IMR-90 (cell line): ENCODE data around the gene ALKAL2. TPM values are rescaled to one million over a fixed set of nuclear protein-coding genes. Genes with fewer than 3 reads are reported as not detected.

ENCODE experiments used
- ATAC-seq: fragments of 200-7000 bp; cut with Tn5 transposase; 2 replicates; pipeline ENCODE4 v1.9.1; 2020; ENCODE audit warnings: low read depth, mild to moderate bottlenecking, moderate library complexity
- BruUV-seq: library from RNA; stranded (reverse); fragments of 400-500 nt; replicated peaks from 2 replicates; lab custom pipeline; 2021; lab: Mats Ljungman, UMichigan
- CTCF ChIA-PET: fragments of 300-600 bp; formaldehyde crosslinking; extraction: SDS; loops from one replicate; lab custom pipeline; 2021; ENCODE audit warnings: antibody characterized with exemption; lab: Yijun Ruan, JAX
- POLR2A ChIA-PET: fragments of 300-600 bp; sonication (Branson Sonifier 250); formaldehyde crosslinking; loops from one replicate; lab custom pipeline; 2022; ENCODE audit warnings: antibody characterized with exemption; ENCODE audit not compliant: unreplicated experiment; lab: Charles Lee
- DNase-seq: peaks from one replicate; pipeline ENCODE4 v3.0.0; 2013
- H2AFZ ChIP-seq: replicated peaks from 2 replicates; pipeline ENCODE3; 2013; ENCODE audit warnings: low read length, mild to moderate bottlenecking; ENCODE audit not compliant: poor library complexity
- H2AK5ac ChIP-seq: 2 replicates; pipeline ENCODE4 v1.6.1; 2013; ENCODE audit warnings: low read depth, low read length, inconsistent platforms
- H2AK9ac ChIP-seq: replicated peaks from 2 replicates; pipeline ENCODE3; 2013; ENCODE audit warnings: mild to moderate bottlenecking, low read depth, low read length, moderate library complexity; ENCODE audit not compliant: poor library complexity
- H2BK120ac ChIP-seq: 2 replicates; pipeline ENCODE4 v1.6.1; 2013; ENCODE audit warnings: low read depth, low read length, inconsistent platforms
- H2BK15ac ChIP-seq: 3 replicates; pipeline ENCODE4 v1.6.1; 2013; ENCODE audit warnings: low read depth, low read length, inconsistent platforms
- H2BK20ac ChIP-seq: 2 replicates; pipeline ENCODE4 v1.6.1; 2013; ENCODE audit warnings: low read depth, mild to moderate bottlenecking, inconsistent platforms, low read length, moderate library complexity
- H2BK5ac ChIP-seq: 2 replicates; pipeline ENCODE4 v1.6.1; 2013; ENCODE audit warnings: mild to moderate bottlenecking, low read depth, low read length, inconsistent platforms; ENCODE audit not compliant: poor library complexity, severe bottlenecking
- H3K14ac ChIP-seq: replicated peaks from 2 replicates; pipeline ENCODE4 v1.6.1; 2013; ENCODE audit warnings: low read depth, low read length, inconsistent platforms
- H3K18ac ChIP-seq: 2 replicates; pipeline ENCODE4 v1.6.1; 2013; ENCODE audit warnings: low read depth, low read length, control low read depth
- H3K23ac ChIP-seq: 2 replicates; pipeline ENCODE4 v1.6.1; 2013; ENCODE audit warnings: low read depth, low read length, inconsistent platforms
- H3K27ac ChIP-seq: 2 replicates; pipeline ENCODE4 v1.5.1; 2013; ENCODE audit warnings: mild to moderate bottlenecking, control low read depth, low read length; ENCODE audit not compliant: insufficient read depth
- H3K27me3 ChIP-seq: 2 replicates; pipeline ENCODE4 v1.6.1; 2013; ENCODE audit warnings: low read length; ENCODE audit not compliant: control insufficient read depth, insufficient read depth
- H3K36me3 ChIP-seq: 2 replicates; pipeline ENCODE4 v1.6.1; 2013; ENCODE audit warnings: low read length, mixed read lengths; ENCODE audit not compliant: control insufficient read depth, insufficient read depth
- H3K4ac ChIP-seq: 2 replicates; pipeline ENCODE4 v1.6.1; 2013; ENCODE audit warnings: low read depth, low read length, inconsistent platforms
- H3K4me1 ChIP-seq: 2 replicates; pipeline ENCODE4 v1.6.1; 2013; ENCODE audit warnings: low read length, mixed read lengths; ENCODE audit not compliant: control insufficient read depth, insufficient read depth
- H3K4me2 ChIP-seq: 2 replicates; pipeline ENCODE4 v1.6.1; 2013; ENCODE audit warnings: low read depth, mild to moderate bottlenecking, control low read depth, low read length, moderate library complexity
- H3K4me3 ChIP-seq: 2 replicates; pipeline ENCODE4 v1.5.1; 2013; ENCODE audit warnings: low read depth, mild to moderate bottlenecking, control low read depth, low read length, moderate library complexity; ENCODE audit not compliant: insufficient read depth
- H3K56ac ChIP-seq: 2 replicates; pipeline ENCODE4 v1.6.1; 2013; ENCODE audit warnings: low read length, inconsistent platforms; ENCODE audit not compliant: insufficient read depth; ENCODE audit errors: extremely low read depth
- H3K79me1 ChIP-seq, 2 experiments: 2 replicates each; pipeline ENCODE4 v1.6.1; 2013; ENCODE audit warnings: low read length in 2 of 2, inconsistent platforms in 1 of 2, low read depth in 1 of 2
- H3K9ac ChIP-seq: 2 replicates; pipeline ENCODE4 v1.6.1; 2013; ENCODE audit warnings: low read depth, low read length, control low read depth
- H3K9me1 ChIP-seq: 2 replicates; pipeline ENCODE4 v1.6.1; 2013; ENCODE audit warnings: low read length, inconsistent platforms; ENCODE audit not compliant: insufficient read depth
- H3K9me3 ChIP-seq: 2 replicates; pipeline ENCODE4 v1.6.1; 2013; ENCODE audit warnings: low read length; ENCODE audit not compliant: control insufficient read depth, insufficient read depth
- H4K20me1 ChIP-seq: 2 replicates; pipeline ENCODE4 v1.6.1; 2013; ENCODE audit warnings: low read length, inconsistent platforms; ENCODE audit not compliant: insufficient read depth
- H4K5ac ChIP-seq: 2 replicates; pipeline ENCODE4 v1.6.1; 2013; ENCODE audit warnings: mild to moderate bottlenecking, low read depth, low read length, control low read depth
- H4K8ac ChIP-seq, 2 experiments: 2 replicates each; pipeline ENCODE4 v1.6.1; 2013; ENCODE audit warnings: low read depth in 2 of 2, low read length in 2 of 2, control low read depth in 1 of 2, inconsistent platforms in 1 of 2
- H4K91ac ChIP-seq: 2 replicates; pipeline ENCODE4 v1.6.1; 2013; ENCODE audit warnings: low read depth, low read length, inconsistent platforms; ENCODE audit not compliant: insufficient read depth
- BHLHE40 ChIP-seq: fragments of 150-350 bp; IDR thresholded peaks from 2 replicates; pipeline ENCODE4 v1.6.1; 2016; ENCODE audit warnings: mild to moderate bottlenecking, low read depth, low read length
- CHD1 ChIP-seq: IDR thresholded peaks from 2 replicates; pipeline ENCODE4 v1.6.1; 2012; ENCODE audit warnings: low read depth, low read length, improper control_type of control experiment
- FOS ChIP-seq: fragments of 150-350 bp; IDR thresholded peaks from 2 replicates; pipeline ENCODE4 v1.6.1; 2016; ENCODE audit warnings: low read depth, low read length
- MXI1 ChIP-seq: IDR thresholded peaks from 2 replicates; pipeline ENCODE4 v1.6.1; 2012; ENCODE audit warnings: low read depth, mild to moderate bottlenecking, low read length, moderate library complexity, borderline replicate concordance
- NFE2L2 ChIP-seq: fragments of 150-350 bp; IDR thresholded peaks from 2 replicates; pipeline ENCODE4 v1.6.1; 2016; ENCODE audit warnings: low read depth, mild to moderate bottlenecking, low read length
- POLR2A ChIP-seq: IDR thresholded peaks from 2 replicates; pipeline ENCODE4 v1.6.1; 2012; ENCODE audit warnings: mild to moderate bottlenecking, low read depth, low read length
- RAD21 ChIP-seq: IDR thresholded peaks from 2 replicates; pipeline ENCODE4 v1.6.1; 2012; ENCODE audit warnings: low read length, improper control_type of control experiment
- SMC3 ChIP-seq: fragments of 150-350 bp; IDR thresholded peaks from 2 replicates; pipeline ENCODE4 v1.6.1; 2016; ENCODE audit warnings: low read depth, mild to moderate bottlenecking, antibody characterized with exemption, low read length, moderate library complexity
- WGBS, 2 experiments: methylation state at CpG; one replicate each; pipeline versions ENCODE4 v1.1.5 to v1.1.7; 2013; ENCODE audit warnings: missing lambda C conversion rate in 2 of 2; ENCODE audit not compliant: insufficient read length in 1 of 2; ENCODE audit errors: extremely low coverage in 2 of 2; 5-methylcytosine and 5-hydroxymethylcytosine counted together
- dilution Hi-C: fragments of 300-500 bp; cut with HindIII; formaldehyde crosslinking; loops from one replicate; pipeline ENCODE4 v1.14.3; 2018; ENCODE audit warnings: low sequenced_read_pairs; ENCODE audit not compliant: unreplicated experiment
- in situ Hi-C: fragments of 300-500 bp; cut with MboI; formaldehyde crosslinking; loops from 3 replicates; pipeline ENCODE4 v1.14.3; 2019; ENCODE audit warnings: low sequenced_read_pairs, inconsistent platforms, mixed read lengths
- intact Hi-C: fragments of 100-400 bp; cut with micrococcal nuclease; formaldehyde crosslinking; loops from 2 replicates; pipeline ENCODE4 v1.10.0; 2022
- polyA plus RNA-seq, 3 experiments: library from polyadenylated mRNA; depleted of rRNA; stranded (reverse); fragments of >200 nt; gene quantifications; 2 replicates each; pipeline ENCODE4 v1.2.3, GENCODE V29; 2012; ENCODE audit warnings: low replicate concordance in 1 of 3
- total RNA-seq: library from RNA; depleted of rRNA; stranded (reverse); fragments of >200 nt; gene quantifications from 2 replicates; pipeline ENCODE4 v1.2.3, GENCODE V29; 2012

Gene ALKAL2
- total and polyA plus RNA-seq, 2 of the 4 experiments (the other 2 are of a cell fraction) = not detected

GRCh38 chr2:314561-315336, 26.9 kb upstream of the ALKAL2 start:
- TF ChIP-seq BHLHE40 (no peak), CHD1 (no peak), MXI1 (no peak), POLR2A (no peak), SMC3 (no peak), RAD21 (no peak), FOS (no peak), NFE2L2 (no peak)
- Histone ChIP-seq H3K56ac (no peak overlapping the region), H3K4me1 (no peaks in the 10 kb centered on the region), H3K79me1 (no peaks in the 10 kb centered on the region), H3K18ac (no peak overlapping the region), H3K14ac (no peak overlapping the region), H3K36me3 (no peaks in the 10 kb centered on the region), H2AK5ac (no peak overlapping the region), H2AFZ (no peak overlapping the region), H3K4ac (no peak overlapping the region), H4K8ac (no peak overlapping the region), H4K91ac (no peak overlapping the region), H3K23ac (no peak overlapping the region), H2AK9ac (no peak overlapping the region), H2BK20ac (no peak overlapping the region), H3K4me3 (no peak overlapping the region), H3K27me3 (no peaks in the 10 kb centered on the region), H3K9me3 (peaks cover 33% of the 10 kb centered on the region), H2BK5ac (no peak overlapping the region), H4K20me1 (no peaks in the 10 kb centered on the region), H4K5ac (no peak overlapping the region), H3K9ac (no peak overlapping the region), H2BK120ac (no peak overlapping the region), H3K4me2 (no peak overlapping the region), H3K27ac (no peak overlapping the region), H3K9me1 (no peaks in the 10 kb centered on the region), H2BK15ac (no peak overlapping the region)
- in situ Hi-C loops (no loop called here), intact Hi-C loops (no loop called here), dilution Hi-C loops (no loop called here)
- BruUV-seq = no TSS peak
- no peak for ATAC-seq
- CTCF ChIA-PET = no interaction called here
- DNase-seq = no peak
- POLR2A ChIA-PET = no interaction called here
- WGBS, 2 experiments = 82% methylated on average over 43 of the region's 56 CpGs; no CpG with 5 or more reads in 1 of the 2 experiments
